ENCODE results near the gene UNC50.

Gene UNC50, protein sequence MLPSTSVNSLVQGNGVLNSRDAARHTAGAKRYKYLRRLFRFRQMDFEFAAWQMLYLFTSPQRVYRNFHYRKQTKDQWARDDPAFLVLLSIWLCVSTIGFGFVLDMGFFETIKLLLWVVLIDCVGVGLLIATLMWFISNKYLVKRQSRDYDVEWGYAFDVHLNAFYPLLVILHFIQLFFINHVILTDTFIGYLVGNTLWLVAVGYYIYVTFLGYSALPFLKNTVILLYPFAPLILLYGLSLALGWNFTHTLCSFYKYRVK

DNA sequence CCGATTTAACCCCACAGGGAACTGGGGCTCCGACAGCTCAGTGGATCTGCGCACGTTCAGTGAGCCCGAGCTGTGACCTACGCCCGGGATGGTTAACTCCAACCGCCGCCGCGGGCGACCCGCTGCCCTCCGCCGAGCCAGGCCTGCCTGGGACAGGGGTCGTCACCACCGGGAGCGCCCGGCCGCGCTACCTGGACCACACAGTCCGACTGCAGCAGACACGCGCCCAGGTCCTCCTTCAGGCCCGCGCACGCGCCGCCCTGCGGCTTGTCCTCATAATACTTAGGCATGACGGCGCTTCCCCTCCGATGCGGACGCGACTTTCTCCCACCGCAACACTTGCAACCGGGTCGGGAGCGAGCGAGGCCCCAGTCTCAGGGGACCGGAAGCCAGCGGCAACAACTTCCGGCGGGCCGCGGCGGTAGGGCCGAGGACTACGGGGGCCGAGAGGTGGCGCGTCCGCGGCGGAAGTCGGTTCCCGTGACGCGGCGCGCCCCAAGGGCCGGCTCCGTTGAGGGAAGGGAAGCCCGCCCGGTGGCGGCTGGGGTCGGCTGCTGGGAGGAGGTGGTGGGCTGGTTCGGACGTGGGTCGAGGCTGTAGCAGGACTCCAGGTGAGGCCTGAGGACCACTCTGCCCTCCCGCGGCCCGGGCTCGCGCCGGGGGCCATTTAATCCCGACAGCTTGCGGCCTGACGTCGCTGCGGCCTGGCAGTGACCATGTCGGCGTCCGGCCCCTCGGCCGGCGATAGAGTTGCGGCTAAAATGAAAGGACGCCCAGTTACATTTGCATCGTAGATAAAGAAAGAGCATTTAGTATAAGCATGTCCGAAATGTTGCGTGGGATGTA, at the start of gene UNC50, which contains the start of gene COA5:
TSS of gene UNC50 (plus strand) at position 474 of the 846 bp plus-strand sequence. CDS start 1,171 bp downstream, outside the sequence.
TSS of gene COA5 (minus strand) at position 397 of the 846 bp plus-strand sequence. CDS start at position 290, 107 bp downstream.
- DNase-seq (ENCODE audit: low read depth in 2 of 2) = peak; percentile 67 to 68

DNA sequence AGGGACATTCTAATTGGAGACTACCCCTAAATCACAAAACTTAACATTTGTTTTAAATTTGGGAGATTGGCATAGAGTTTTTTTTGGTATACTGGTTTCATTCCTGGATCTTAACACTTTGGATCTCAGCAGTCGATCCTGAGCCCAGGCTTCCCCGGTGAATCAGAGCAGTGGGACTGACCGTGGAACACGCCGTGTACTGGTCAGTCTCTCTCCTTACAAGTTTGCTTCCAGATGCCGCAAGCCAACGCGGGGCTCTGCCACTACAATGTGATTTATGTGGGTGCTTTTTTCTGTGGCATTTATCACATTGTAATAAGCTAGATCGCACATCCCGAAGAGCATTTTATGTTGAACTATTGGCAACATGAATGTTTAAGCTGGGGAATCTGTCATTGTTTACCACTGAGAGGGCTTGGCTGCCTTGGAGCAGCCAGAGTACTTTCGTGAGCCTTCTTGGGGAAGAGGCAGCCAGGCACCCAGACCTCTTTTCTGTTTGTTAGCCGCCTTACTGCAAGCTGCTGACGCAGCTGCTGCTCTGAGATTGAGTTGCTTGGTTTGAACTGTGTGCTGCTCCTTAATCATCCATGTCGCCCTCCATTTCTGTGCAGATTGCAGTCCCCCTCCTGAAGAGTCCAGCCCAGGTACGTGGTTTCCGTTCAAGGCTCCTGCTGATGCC, 49.4 kb upstream of the UNC50 start:
- DNase-seq (ENCODE audit: low read depth in 2 of 2) = no peak

DNA sequence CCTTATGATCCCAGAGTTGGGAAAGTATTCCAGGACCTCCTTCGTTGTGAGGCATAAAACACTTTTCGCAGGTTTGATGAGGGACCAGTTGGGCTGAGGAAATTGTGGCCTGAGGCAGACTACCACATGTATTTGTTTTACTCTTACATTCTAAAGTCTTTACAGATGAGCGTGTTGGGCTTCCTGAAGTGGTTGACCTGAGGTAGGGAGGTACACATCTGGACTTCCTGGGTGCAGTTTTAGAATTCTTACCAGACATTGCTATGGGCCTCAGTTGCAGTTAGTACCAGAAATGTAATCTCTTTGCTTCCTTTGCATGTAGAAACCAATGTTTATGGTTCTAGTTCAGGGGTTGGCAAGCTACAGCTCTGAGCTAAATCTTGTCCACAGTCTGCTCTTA, 48.8 kb upstream of the UNC50 start:
- DNase-seq (ENCODE audit: low read depth in 2 of 2) = no peak

GRCh38 chr2:98560256-98560771, 48.1 kb upstream of the UNC50 start:
- peak; percentile 30 to 33 for DNase-seq (ENCODE audit: low read depth in 2 of 2)

- DNase-seq (ENCODE audit: low read depth in 2 of 2) = no peak
Observed at GRCh38 chr2:98561018-98561417, 47.4 kb upstream of the UNC50 start.

GRCh38 chr2:98561902-98562695, 46.3 kb upstream of the UNC50 start:
- no peak for DNase-seq (ENCODE audit: low read depth in 2 of 2)

DNA sequence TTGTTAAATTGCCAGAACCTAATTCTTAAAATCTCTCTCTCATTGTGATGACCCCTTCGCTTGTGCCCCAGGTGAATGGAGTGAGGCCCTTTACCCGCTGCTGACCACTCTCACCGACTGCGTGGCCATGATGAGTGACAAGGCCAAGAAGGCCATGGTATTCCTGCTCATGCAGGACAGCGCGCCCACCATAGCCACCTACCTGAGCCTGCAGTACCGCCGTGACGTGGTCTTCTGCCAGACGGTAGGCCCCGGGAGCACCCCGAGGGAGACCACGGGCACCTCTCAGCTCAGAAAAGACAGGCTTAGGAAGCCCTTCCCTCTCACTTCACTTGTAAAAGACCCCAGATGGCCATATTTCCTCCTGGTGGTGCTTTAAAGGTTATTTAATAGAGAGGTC, 45.0 kb upstream of the UNC50 start:
- no peak for DNase-seq (ENCODE audit: low read depth in 2 of 2)

DNA sequence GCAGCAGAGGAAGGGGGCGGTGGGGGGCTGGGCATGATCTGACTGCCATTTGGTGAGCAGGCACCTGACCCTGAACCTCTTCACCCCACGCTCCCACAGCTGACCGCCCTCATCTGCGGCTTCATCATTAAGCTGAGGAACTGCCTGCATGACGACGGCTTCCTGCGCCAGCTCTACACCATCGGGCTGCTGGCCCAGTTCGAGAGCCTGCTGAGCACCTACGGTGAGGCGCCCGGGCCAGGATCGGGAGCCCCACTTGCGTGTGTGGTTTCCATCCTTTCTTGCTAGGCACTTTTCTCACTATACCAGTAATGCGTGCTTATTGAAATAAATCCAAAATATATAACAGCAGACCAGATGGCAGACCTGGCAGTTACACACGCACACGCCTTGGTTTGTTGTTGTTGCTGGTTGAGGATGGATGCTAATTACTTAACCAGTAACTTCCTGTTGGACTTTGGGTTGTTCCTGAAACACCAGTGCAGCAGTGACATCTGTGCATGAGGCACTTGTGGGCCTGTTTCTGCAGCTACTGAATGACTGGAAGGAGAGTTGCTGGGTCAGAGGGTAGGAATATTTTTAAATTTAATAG, 43.8 kb upstream of the UNC50 start:
- no peak for DNase-seq (ENCODE audit: low read depth in 2 of 2)

GRCh38 chr2:98565286-98565860, 43.0 kb upstream of the UNC50 start:
- no peak for DNase-seq (ENCODE audit: low read depth in 2 of 2)

DNA sequence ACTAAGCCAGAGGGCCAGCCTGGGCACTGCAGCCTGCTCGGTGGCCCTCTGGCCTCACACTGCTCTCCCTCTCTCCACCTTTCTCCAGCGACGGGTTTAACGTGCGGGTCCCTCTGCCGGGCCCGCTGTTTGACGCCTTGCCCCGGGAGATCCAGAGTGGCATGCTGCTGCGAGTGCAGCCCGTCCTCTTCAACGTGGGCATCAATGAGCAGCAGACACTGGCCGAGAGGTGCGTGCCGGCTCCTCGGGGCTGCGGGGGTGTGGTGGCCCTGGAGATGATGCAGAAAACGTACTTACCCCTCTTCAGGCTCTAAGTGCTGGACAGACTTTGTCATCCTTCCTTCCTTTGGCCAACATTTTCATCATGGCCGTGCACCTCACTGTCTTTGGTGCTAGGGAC, 42.4 kb upstream of the UNC50 start:
- DNase-seq (ENCODE audit: low read depth in 2 of 2) = no peak

- DNase-seq (ENCODE audit: low read depth in 2 of 2) = peak in 1 of 2 experiments; percentile 14
Observed at GRCh38 chr2:98568161-98568956, 40.0 kb upstream of the UNC50 start.

GRCh38 chr2:98569197-98569793, 39.1 kb upstream of the UNC50 start:
- DNase-seq (ENCODE audit: low read depth in 2 of 2) = no peak

DNA sequence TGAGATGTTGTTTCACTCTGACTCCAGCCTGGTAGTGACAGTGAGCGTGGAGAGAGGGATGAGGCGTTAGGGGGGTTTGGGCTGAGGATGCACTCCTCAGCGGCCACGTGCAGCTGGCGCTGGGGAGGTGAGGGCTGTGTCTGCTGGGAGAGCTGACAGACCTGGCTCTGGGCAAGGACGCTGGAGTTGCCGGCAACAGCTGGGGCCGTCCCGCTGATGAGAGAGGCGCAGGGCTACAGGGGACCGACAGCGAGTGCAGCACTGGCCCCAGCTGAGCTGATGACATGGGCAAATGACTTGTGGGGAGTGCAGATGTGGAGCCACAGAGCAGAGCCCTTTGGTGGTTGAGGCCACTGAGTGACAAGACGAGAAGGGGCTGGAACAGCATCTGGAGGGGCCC, 38.5 kb upstream of the UNC50 start:
- no peak for DNase-seq (ENCODE audit: low read depth in 2 of 2)

GRCh38 chr2:98570356-98570755, 38.0 kb upstream of the UNC50 start:
- no peak for DNase-seq (ENCODE audit: low read depth in 2 of 2)

DNA sequence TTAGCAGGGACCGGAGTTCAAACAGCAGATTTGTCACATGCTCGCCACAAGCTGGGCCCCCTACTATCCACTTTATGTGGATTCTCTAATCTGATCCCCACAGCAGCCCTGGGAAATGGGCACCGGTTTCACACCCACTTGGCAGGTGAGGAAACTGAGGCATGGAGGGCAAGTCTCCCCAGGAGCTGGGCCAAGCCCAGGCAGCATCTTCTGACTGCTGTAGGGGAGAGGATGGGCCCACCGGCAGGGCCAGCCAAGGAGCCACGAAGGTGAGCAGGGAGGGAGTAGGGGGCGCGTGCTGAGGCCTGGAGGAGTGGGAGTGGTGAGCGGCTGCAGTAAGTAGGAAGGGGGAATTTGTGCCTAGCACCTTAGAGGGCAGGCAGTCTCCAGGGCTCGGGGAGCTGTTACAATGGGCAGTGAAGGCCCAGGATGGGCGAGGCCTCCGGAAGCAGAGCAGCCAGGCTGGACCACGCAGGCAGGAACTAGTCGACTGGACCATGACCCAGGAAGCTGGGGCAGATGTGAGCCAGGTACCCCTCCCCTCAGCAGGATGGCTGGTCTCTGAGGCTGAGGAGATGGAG, 37.2 kb upstream of the UNC50 start:
- no peak for DNase-seq (ENCODE audit: low read depth in 2 of 2)

DNA sequence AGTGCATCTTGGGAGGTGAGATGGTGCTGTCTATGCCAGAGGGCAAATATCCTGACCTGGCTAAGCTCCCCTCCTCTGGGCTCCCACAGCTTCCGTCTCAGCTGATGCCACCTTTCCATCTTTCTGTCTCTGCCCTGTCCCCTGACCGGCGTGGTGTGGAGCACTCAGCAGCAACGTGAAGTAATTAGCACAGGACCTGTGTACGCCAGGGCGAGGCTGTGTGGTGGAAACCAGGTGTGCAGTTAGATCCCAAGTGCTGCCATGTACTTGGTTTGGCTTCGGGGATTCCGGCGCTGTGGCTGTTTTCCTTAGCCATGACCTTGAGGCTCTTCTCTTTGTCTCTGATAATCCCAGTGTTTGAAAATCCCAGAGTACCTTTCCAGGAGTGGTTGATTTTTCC, 36.6 kb upstream of the UNC50 start:
- no peak for DNase-seq (ENCODE audit: low read depth in 2 of 2)

- DNase-seq (ENCODE audit: low read depth in 2 of 2) = no peak
Observed at GRCh38 chr2:98572211-98572610, 36.2 kb upstream of the UNC50 start.

GRCh38 chr2:98572676-98573075, 35.7 kb upstream of the UNC50 start:
- DNase-seq (ENCODE audit: low read depth in 2 of 2) = no peak

- no peak for DNase-seq (ENCODE audit: low read depth in 2 of 2)
Observed at GRCh38 chr2:98573426-98573825, 35.0 kb upstream of the UNC50 start.
